Panc1 (cell line): ENCODE results near the gene SLC7A6.

Experiments
- POLR2AphosphoS5 ChIP-seq: IDR thresholded peaks from 2 replicates; pipeline ENCODE4 v1.6.1; 2012; ENCODE audit warnings: mild to moderate bottlenecking, low read depth, low read length, moderate library complexity
- SIN3A ChIP-seq: IDR thresholded peaks from 2 replicates; pipeline ENCODE4 v1.6.1; 2012; ENCODE audit warnings: low read depth, mild to moderate bottlenecking, low read length, moderate library complexity, borderline replicate concordance; ENCODE audit not compliant: insufficient read depth
- TCF7L2 ChIP-seq: IDR thresholded peaks from 2 replicates; pipeline ENCODE4 v1.6.1; 2011; ENCODE audit warnings: mild to moderate bottlenecking, low read depth, low read length, inconsistent platforms
- TF ChIP-seq, protein P1 (sequence below): fragments of 450-650 bp; IDR thresholded peaks from 2 replicates; pipeline ENCODE4 v1.5.1; 2017; ENCODE audit warnings: mild to moderate bottlenecking
- TF ChIP-seq, protein P2 (sequence below), 2 experiments: IDR thresholded peaks; 2 replicates each; pipeline ENCODE4 v1.6.1; 2011 to 2012; ENCODE audit warnings: low read depth in 2 of 2, control low read depth in 1 of 2, low read length in 1 of 2, mild to moderate bottlenecking in 1 of 2, moderate library complexity in 1 of 2; ENCODE audit not compliant: insufficient read depth in 1 of 2

DNA sequence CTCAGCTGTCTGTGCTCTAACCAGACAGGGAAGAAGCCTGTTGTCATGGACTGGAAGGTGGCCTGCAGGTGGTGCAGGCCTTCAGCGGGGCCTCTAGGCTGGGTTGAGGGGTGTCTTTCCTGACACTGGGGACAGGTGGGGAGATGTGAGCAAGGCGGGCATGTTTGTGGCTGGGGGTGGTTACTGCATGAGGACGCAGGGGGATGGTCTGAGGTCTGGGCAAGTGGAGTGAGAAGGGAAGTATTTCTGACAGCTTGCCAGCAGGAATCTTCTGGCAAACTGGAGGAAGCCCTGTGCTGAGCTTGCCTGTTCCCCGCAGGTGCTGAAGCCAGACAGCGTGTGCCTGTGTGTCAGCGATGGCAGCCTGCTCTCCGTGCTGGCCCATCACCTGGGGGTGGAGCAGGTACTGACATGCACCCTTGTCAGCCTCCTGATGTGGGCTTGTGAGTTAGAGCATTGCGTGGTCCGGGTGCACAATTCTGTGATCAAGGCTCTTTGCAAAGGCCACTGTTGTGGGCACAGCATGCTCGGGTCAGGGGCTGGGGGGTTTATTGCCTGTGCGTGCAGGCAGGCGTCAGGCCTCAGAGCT lies 82.7 kb downstream of the SLC7A6 start:
- TF ChIP-seq, protein P1, sequence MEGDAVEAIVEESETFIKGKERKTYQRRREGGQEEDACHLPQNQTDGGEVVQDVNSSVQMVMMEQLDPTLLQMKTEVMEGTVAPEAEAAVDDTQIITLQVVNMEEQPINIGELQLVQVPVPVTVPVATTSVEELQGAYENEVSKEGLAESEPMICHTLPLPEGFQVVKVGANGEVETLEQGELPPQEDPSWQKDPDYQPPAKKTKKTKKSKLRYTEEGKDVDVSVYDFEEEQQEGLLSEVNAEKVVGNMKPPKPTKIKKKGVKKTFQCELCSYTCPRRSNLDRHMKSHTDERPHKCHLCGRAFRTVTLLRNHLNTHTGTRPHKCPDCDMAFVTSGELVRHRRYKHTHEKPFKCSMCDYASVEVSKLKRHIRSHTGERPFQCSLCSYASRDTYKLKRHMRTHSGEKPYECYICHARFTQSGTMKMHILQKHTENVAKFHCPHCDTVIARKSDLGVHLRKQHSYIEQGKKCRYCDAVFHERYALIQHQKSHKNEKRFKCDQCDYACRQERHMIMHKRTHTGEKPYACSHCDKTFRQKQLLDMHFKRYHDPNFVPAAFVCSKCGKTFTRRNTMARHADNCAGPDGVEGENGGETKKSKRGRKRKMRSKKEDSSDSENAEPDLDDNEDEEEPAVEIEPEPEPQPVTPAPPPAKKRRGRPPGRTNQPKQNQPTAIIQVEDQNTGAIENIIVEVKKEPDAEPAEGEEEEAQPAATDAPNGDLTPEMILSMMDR, result no peak
- TF ChIP-seq TCF7L2, result no peak
- TF ChIP-seq POLR2AphosphoS5, result no peak
- TF ChIP-seq, protein P2, sequence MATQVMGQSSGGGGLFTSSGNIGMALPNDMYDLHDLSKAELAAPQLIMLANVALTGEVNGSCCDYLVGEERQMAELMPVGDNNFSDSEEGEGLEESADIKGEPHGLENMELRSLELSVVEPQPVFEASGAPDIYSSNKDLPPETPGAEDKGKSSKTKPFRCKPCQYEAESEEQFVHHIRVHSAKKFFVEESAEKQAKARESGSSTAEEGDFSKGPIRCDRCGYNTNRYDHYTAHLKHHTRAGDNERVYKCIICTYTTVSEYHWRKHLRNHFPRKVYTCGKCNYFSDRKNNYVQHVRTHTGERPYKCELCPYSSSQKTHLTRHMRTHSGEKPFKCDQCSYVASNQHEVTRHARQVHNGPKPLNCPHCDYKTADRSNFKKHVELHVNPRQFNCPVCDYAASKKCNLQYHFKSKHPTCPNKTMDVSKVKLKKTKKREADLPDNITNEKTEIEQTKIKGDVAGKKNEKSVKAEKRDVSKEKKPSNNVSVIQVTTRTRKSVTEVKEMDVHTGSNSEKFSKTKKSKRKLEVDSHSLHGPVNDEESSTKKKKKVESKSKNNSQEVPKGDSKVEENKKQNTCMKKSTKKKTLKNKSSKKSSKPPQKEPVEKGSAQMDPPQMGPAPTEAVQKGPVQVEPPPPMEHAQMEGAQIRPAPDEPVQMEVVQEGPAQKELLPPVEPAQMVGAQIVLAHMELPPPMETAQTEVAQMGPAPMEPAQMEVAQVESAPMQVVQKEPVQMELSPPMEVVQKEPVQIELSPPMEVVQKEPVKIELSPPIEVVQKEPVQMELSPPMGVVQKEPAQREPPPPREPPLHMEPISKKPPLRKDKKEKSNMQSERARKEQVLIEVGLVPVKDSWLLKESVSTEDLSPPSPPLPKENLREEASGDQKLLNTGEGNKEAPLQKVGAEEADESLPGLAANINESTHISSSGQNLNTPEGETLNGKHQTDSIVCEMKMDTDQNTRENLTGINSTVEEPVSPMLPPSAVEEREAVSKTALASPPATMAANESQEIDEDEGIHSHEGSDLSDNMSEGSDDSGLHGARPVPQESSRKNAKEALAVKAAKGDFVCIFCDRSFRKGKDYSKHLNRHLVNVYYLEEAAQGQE (IDR thresholded peaks at IDR 0.05; ENCODE audit: insufficient read depth in 1 of 2, low read depth in 2 of 2, low read length in 1 of 2), result no peak
- no peak for TF ChIP-seq SIN3A
